GM12878 (cell line): Measurements from ENCODE around the gene SARM1. TPM values are rescaled to one million over a fixed set of nuclear protein-coding genes. Genes with fewer than 3 reads are reported as not detected.
A peak's percentile ranks its signal among the peaks of the same experiment; 100 is the strongest.

Experiments
- ATAC-seq: fragments of 200-7000 bp; cut with Tn5 transposase; 3 replicates; pipeline ENCODE4 v1.9.1; 2020; ENCODE audit warnings: mild to moderate bottlenecking, moderate library complexity
- BruUV-seq: library from RNA; stranded (reverse); fragments of 400-500 nt; replicated peaks from 2 replicates; lab custom pipeline; 2021; lab: Mats Ljungman, UMichigan
- CTCF ChIA-PET: fragments of 300-600 bp; sonication (Branson Sonifier 250); formaldehyde crosslinking; extraction: SDS; loops from one replicate; lab custom pipeline; 2021; ENCODE audit warnings: inconsistent platforms; lab: Yijun Ruan, JAX
- POLR2A ChIA-PET: fragments of 350-600 bp; formaldehyde crosslinking; extraction: SDS; loops from one replicate; lab custom pipeline; 2021; ENCODE audit warnings: inconsistent platforms; lab: Charles Lee
- RAD21 ChIA-PET: fragments of 300-600 bp; sonication (Branson Sonifier 250); formaldehyde crosslinking; loops from one replicate; lab custom pipeline; 2023; ENCODE audit warnings: antibody characterized with exemption; ENCODE audit not compliant: unreplicated experiment; lab: Charles Lee
- SMC1A ChIA-PET: fragments of 300-600 bp; sonication (Branson Sonifier 250); formaldehyde crosslinking; loops from one replicate; lab custom pipeline; 2023; ENCODE audit not compliant: unreplicated experiment, uncharacterized antibody; lab: Charles Lee
- DNase-seq: peaks from one replicate; pipeline ENCODE4 v3.0.0-alpha.2; 2011; ENCODE audit warnings: low read depth, low spot score
- FAIRE-seq: peaks from 3 replicates; lab custom pipeline; 2011; peaks lifted over from hg19 to GRCh38; lab: Jason Lieb, UNC
- H2AFZ ChIP-seq: 2 replicates; pipeline ENCODE4 v1.6.0; 2011; ENCODE audit warnings: low read depth, low read length, control low read depth; ENCODE audit not compliant: control insufficient read depth
- H3K27ac ChIP-seq: 2 replicates; pipeline ENCODE4 v1.5.1; 2011; ENCODE audit warnings: control low read depth; ENCODE audit not compliant: control insufficient read depth, insufficient read depth
- H3K27me3 ChIP-seq, 2 experiments: replicated peaks in 1 of 2; 2 replicates each; pipeline versions ENCODE4 v1.6.0 to v1.6.1; 2011; ENCODE audit warnings: low read length in 1 of 2; ENCODE audit not compliant: control insufficient read depth in 2 of 2, insufficient read depth in 2 of 2
- H3K36me3 ChIP-seq, 2 experiments: 2 replicates each; pipeline ENCODE4 v1.5.1; 2011; ENCODE audit warnings: low read length in 1 of 2; ENCODE audit not compliant: control insufficient read depth in 2 of 2, insufficient read depth in 2 of 2
- H3K4me1 ChIP-seq: 2 replicates; pipeline ENCODE4 v1.6.1; 2011; ENCODE audit warnings: mild to moderate bottlenecking, low read length, moderate library complexity, mixed read lengths; ENCODE audit not compliant: control insufficient read depth, insufficient read depth
- H3K4me2 ChIP-seq: 2 replicates; pipeline ENCODE4 v1.6.0; 2011; ENCODE audit warnings: control low read depth; ENCODE audit not compliant: control insufficient read depth, insufficient read depth
- H3K4me3 ChIP-seq: fragments of 200-600 bp; sonication (generic); 2 replicates; pipeline ENCODE4 v1.5.1; 2016
- H3K79me2 ChIP-seq: 2 replicates; pipeline ENCODE4 v1.6.0; 2011; ENCODE audit warnings: low read length; ENCODE audit not compliant: control insufficient read depth, insufficient read depth
- H3K9ac ChIP-seq: 2 replicates; pipeline ENCODE4 v1.8.0; 2011; ENCODE audit warnings: low read length, control low read depth, mixed read lengths; ENCODE audit not compliant: control insufficient read depth, insufficient read depth
- H3K9me3 ChIP-seq: replicated peaks from 3 replicates; pipeline ENCODE4 v1.5.1; 2011; ENCODE audit warnings: mild to moderate bottlenecking, low read length; ENCODE audit not compliant: control insufficient read depth, insufficient read depth
- H4K20me1 ChIP-seq: 2 replicates; pipeline ENCODE4 v1.6.0; 2011; ENCODE audit not compliant: control insufficient read depth, insufficient read depth
- CBX3 ChIP-seq: fragments of 200-600 bp; sonication (generic); IDR thresholded peaks from 2 replicates; pipeline ENCODE4 v1.6.1; 2016; ENCODE audit warnings: low read depth, borderline replicate concordance
- IKZF2 ChIP-seq, 2 experiments: fragments of 450-650 bp; IDR thresholded peaks; 2 replicates each; pipeline ENCODE4 v1.6.1; 2017; ENCODE audit warnings: mild to moderate bottlenecking in 2 of 2, moderate library complexity in 2 of 2
- KDM1A ChIP-seq: fragments of 200-600 bp; sonication (generic); IDR thresholded peaks from 2 replicates; pipeline ENCODE4 v1.6.1; 2016; ENCODE audit warnings: borderline replicate concordance
- POLR2A ChIP-seq: IDR thresholded peaks from 2 replicates; pipeline ENCODE4 v1.6.1; 2011; ENCODE audit warnings: low read depth, mild to moderate bottlenecking, low read length
- RB1 ChIP-seq: fragments of 450-650 bp; formaldehyde crosslinking; IDR thresholded peaks from 2 replicates; pipeline ENCODE4 v1.6.1; 2017; ENCODE audit warnings: mild to moderate bottlenecking, borderline replicate concordance
- WRNIP1 ChIP-seq: IDR thresholded peaks from 2 replicates; pipeline ENCODE4 v1.6.1; 2011; ENCODE audit warnings: low read depth, low read length, improper control_type of control experiment, borderline replicate concordance
- ZNF687 ChIP-seq: fragments of 450-650 bp; IDR thresholded peaks from 2 replicates; pipeline ENCODE4 v1.6.1; 2017; ENCODE audit warnings: mild to moderate bottlenecking, moderate library complexity
- WGBS: methylation state at CpG from one replicate; pipeline ENCODE4 v1.1.6; 2016; ENCODE audit warnings: low lambda C conversion rate; ENCODE audit not compliant: insufficient replicate concordance, insufficient coverage; ENCODE audit errors: missing lambda C conversion rate; 5-methylcytosine and 5-hydroxymethylcytosine counted together
- in situ Hi-C: fragments of 300-500 bp; cut with MboI; formaldehyde crosslinking; loops from 9 replicates; pipeline ENCODE4 v1.14.3; 2018; ENCODE audit warnings: mixed read lengths
- intact Hi-C: fragments of 100-400 bp; cut with micrococcal nuclease; formaldehyde crosslinking; loops from one replicate; pipeline ENCODE4 v1.14.2; 2022; ENCODE audit not compliant: unreplicated experiment
- polyA plus RNA-seq, 11 experiments: library from polyadenylated mRNA; depleted of rRNA in 4 of 11; unstranded in 6 of 11; stranded (reverse) in 5 of 11; fragments of >200 nt; fragmentation: Nextera tagmentation in 4 of 11; fragmentation: Illumina TruSeq in 1 of 11; extraction: Ambion mirVana in 4 of 11; extraction: Trizol in 1 of 11; gene quantifications; 1 replicate in 1 of 11; 2 replicates in 10 of 11; pipeline versions ENCODE4 v1.2.1 to v1.2.3, GENCODE V29; 2011 to 2016; ENCODE audit warnings: inconsistent platforms in 2 of 11, missing spikeins in 2 of 11, low read depth in 1 of 11
- total RNA-seq, 4 experiments: library from RNA; depleted of rRNA in 3 of 4; stranded (reverse); fragments of >200 nt in 3 of 4; fragmentation: Illumina TruSeq in 1 of 4; extraction: Trizol in 1 of 4; gene quantifications; 2 replicates each; pipeline versions ENCODE4 v1.2.1 to v1.2.3, GENCODE V29; 2013 to 2021

Gene SARM1
- total and polyA plus RNA-seq, 10 of the 15 experiments (the other 5 are each of a cell fraction or from before 2014, with no cell fraction given), result 0.56 to 25.3 (median 11.9) TPM

DNA sequence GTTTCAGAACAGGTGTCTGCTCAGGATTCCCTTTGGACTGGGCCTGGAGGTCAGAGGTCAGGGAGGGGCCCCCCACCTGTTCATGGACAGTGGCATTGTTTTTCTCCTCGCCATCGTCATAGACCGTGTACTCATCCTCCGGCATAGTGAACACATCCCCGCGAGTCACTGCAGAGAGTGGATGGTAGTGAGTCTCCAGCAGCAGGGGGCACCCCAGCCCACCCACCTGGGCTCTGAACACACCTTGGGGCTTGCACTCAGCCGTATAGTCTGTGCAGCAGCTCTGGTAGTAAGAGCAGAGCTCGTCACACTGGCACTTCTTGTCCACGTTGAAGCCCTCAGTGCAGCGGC, 1.8 kb upstream of the SARM1 start (continued):
- TF ChIP-seq KDM1A, result no peak
- TF ChIP-seq RB1, result no peak
- no peak for TF ChIP-seq WRNIP1
- no peak for TF ChIP-seq IKZF2 (IDR thresholded peaks at IDR 0.05)
- TF ChIP-seq CBX3, result no peak

DNA sequence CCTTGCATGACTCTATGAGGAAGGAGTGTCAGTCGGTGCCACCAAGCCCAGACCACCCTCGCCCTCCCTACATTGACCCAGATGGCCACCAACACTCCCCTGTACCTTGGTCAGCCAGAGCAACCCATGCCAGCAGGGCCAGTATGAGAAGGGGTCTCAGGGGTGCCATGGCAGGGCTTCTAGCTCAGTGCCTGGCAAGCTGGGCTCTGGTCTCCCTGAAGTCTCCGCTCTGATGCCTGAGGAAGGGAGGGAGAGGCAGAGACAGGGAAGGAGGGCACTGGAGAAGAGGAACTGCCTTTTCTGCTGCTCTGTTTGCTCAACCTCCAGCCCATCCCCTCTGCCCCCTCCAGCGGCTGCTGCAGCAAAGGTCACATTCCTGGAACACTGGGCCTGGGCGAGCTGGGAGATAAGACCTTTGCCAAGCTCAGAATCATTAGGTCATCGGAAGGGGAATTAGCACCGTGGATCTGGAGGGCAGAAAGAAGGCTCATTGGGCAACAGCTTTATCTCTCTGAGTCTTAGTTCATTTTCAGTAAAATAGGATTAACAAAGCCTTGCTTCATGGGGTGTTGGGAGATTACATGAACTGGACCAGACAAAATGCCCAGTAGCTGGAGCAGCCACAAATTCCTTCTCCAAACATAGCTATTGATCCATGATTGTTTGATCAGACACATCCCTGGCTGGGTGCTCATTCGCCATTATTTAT, 1.3 kb upstream of the SARM1 start, which contains the start of gene VTN:
VTN (minus strand) TSS at position 273 of the 709 bp plus-strand sequence; CDS start at position 169, 104 bp downstream.
- ChIA-PET SMC1A (interaction anchor here (1.2 to 1.5 kb wide), 2 partner anchors 47 to 113 kb away, joined by 3 to 5 read pairs; no protein-coding TSS in a partner anchor), POLR2A (interaction anchor here (0.5 to 2.1 kb wide), 3 partner anchors 13 to 238 kb away, joined by 3 to 8 read pairs (median 4); partner anchors contain the start of gene POLDIP2), RAD21 (no interaction called here), CTCF (interaction anchor here (0.6 to 1.2 kb wide), 2 partner anchors 46 to 350 kb away, joined by 3 to 4 read pairs; no protein-coding TSS in a partner anchor)
- H4K20me1 ChIP-seq, result peaks cover 3% of the 10 kb centered on the region; the same call in 1 of the 2 replicates
- H3K4me2 ChIP-seq, result peak within 1 kb of the TSS; percentile 93
- peaks cover 7% of the 10 kb centered on the region for H3K4me1 ChIP-seq
- no peaks in the 10 kb centered on the region for H3K27me3 ChIP-seq
- H3K9me3 ChIP-seq, result no peaks in the 10 kb centered on the region
- H2AFZ ChIP-seq, result peak within 1 kb of the TSS; percentile 65
- intact Hi-C loops, result loop anchor here (10.0 kb wide), 2 partner anchors 65 to 175 kb away; no protein-coding TSS in a partner anchor
- DNase-seq (no peak), ATAC-seq (no peak), FAIRE-seq (no peak)
- WGBS, result 58% methylated on average over 8 of the region's 8 CpGs
- BruUV-seq, result no TSS peak
- TF ChIP-seq ZNF687 (no peak), POLR2A (0 out of 2 replicates have a peak, but pooled peaks have one; percentile 24)
- H3K79me2 ChIP-seq, result peaks cover 2% of the 10 kb centered on the region; the same call in 1 of the 2 replicates
- no peaks in the 10 kb centered on the region for H3K36me3 ChIP-seq
- H3K4me3 ChIP-seq, result peak within 1 kb of the TSS; percentile 9; the same call in 1 of the 2 replicates
- H3K27ac ChIP-seq, result no peak within 1 kb of the TSS
- no peak within 1 kb of the TSS for H3K9ac ChIP-seq
- in situ Hi-C loops, result loop anchor here (10.0 kb wide), 1 partner anchor 175 kb away; no protein-coding TSS in a partner anchor
